Testis (tissue), 3 donors: ENCODE data around the gene SEMA3E. TPM values are rescaled to one million over a fixed set of nuclear protein-coding genes. Genes with fewer than 3 reads are reported as not detected.
"Not testable (repeated sequence)": the region's sequence is repeated elsewhere in the genome, so short reads cannot be mapped to it uniquely, and the experiment has no call there.

ENCODE experiments used
- DNase-seq: peaks from one replicate; pipeline ENCODE4 v3.0.0-alpha.2; 2019
- H3K27ac ChIP-seq, 2 donors: fragments of 200-600 bp; sonication (generic); one replicate each; pipeline ENCODE4 v1.5.1; 2019
- H3K27me3 ChIP-seq: fragments of 200-600 bp; sonication (generic); one replicate; pipeline ENCODE4 v1.5.1; 2019
- H3K36me3 ChIP-seq: fragments of 200-600 bp; sonication (generic); one replicate; pipeline ENCODE4 v1.5.1; 2017; ENCODE audit warnings: low read depth; ENCODE audit errors: missing control alignments
- H3K4me1 ChIP-seq: fragments of 200-600 bp; sonication (generic); one replicate; pipeline ENCODE4 v1.5.1; 2019
- H3K4me3 ChIP-seq, 2 donors: fragments of 200-600 bp; sonication (generic); one replicate each; pipeline ENCODE4 v1.5.1; 2017 to 2019
- H3K9me3 ChIP-seq: fragments of 200-600 bp; sonication (generic); one replicate; pipeline ENCODE4 v1.5.1; 2017
- POLR2A ChIP-seq: fragments of 450-650 bp; IDR thresholded peaks from one replicate; pipeline ENCODE4 v1.6.1; 2017; ENCODE audit warnings: antibody characterized with exemption, mild to moderate bottlenecking, moderate library complexity
- WGBS, 2 donors: methylation state at CpG; one replicate each; pipeline ENCODE4 v1.1.5; 2018; 5-methylcytosine and 5-hydroxymethylcytosine counted together
- intact Hi-C: fragments of 100-400 bp; cut with DNase I; formaldehyde crosslinking; loops from one replicate; pipeline ENCODE4 v1.15.1; 2023; ENCODE audit warnings: low total_unique reads
- polyA plus RNA-seq: library from polyadenylated mRNA; stranded (reverse); fragments of 350-450 nt; fragmentation: Illumina TruSeq; extraction: RNeasy Lipid Tissue Mini Kit (QIAGEN cat#74804); gene quantifications from one replicate; pipeline ENCODE4 v1.2.3, GENCODE V29; 2014; ENCODE audit warnings: low read depth, low replicate concordance; ENCODE audit not compliant: insufficient read depth
- total RNA-seq, 2 donors: library from RNA; depleted of rRNA; stranded (reverse); fragments of >200 nt; gene quantifications; one replicate each; pipeline ENCODE4 v1.2.3, GENCODE V29; 2016
- TF ChIP-seq, protein P1 (sequence below), 3 experiments: fragments of 450-650 bp in 2 of 3; fragments of 200-600 bp in 1 of 3; sonication (generic) in 1 of 3; IDR thresholded peaks; one replicate each; pipeline ENCODE4 v1.5.1; 2016 to 2019; ENCODE audit warnings: antibody characterized with exemption in 3 of 3, mild to moderate bottlenecking in 2 of 3, moderate library complexity in 1 of 3

SEMA3E gene
- total and polyA plus RNA-seq, 3 donors from 2014 or later: 0.19 to 0.47 (median 0.36) TPM

DNA sequence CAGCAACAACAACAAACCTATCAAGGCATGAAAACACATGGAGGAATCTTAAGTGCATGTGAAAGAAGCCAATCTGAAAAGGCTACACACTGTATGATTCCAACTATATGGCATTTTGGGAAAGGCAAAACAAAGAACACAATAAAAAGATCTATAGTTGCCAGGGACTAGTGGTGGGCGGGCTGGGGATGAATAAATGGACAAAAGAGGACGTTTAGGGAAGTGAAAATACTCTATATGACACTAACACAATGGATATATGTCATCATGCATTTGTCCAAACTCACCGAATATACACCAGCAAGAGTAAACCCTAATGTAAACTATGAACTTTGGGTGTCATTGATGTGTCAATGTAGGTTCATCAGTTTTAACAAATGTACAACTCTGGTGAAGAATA lies 89.1 kb downstream of the SEMA3E start:
- no peaks in the 10 kb centered on the region for H3K4me1 ChIP-seq
- no peak overlapping the region for H3K27ac ChIP-seq
- no peaks in the 10 kb centered on the region for H3K36me3 ChIP-seq
- DNase-seq: no peak
- TF ChIP-seq POLR2A: no peak
- TF ChIP-seq, protein P1, sequence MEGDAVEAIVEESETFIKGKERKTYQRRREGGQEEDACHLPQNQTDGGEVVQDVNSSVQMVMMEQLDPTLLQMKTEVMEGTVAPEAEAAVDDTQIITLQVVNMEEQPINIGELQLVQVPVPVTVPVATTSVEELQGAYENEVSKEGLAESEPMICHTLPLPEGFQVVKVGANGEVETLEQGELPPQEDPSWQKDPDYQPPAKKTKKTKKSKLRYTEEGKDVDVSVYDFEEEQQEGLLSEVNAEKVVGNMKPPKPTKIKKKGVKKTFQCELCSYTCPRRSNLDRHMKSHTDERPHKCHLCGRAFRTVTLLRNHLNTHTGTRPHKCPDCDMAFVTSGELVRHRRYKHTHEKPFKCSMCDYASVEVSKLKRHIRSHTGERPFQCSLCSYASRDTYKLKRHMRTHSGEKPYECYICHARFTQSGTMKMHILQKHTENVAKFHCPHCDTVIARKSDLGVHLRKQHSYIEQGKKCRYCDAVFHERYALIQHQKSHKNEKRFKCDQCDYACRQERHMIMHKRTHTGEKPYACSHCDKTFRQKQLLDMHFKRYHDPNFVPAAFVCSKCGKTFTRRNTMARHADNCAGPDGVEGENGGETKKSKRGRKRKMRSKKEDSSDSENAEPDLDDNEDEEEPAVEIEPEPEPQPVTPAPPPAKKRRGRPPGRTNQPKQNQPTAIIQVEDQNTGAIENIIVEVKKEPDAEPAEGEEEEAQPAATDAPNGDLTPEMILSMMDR (IDR thresholded peaks at IDR 0.05): no peak
- H3K9me3 ChIP-seq: no peaks in the 10 kb centered on the region
- intact Hi-C loops: no loop called here
- no peak overlapping the region for H3K4me3 ChIP-seq
- WGBS, 2 donors: 81 to 83% methylated on average over 3 of the region's 3 CpGs
- no peaks in the 10 kb centered on the region for H3K27me3 ChIP-seq

- DNase-seq, intact Hi-C loops, H3K27ac ChIP-seq, H3K9me3 ChIP-seq, H3K27me3 ChIP-seq, H3K4me1 ChIP-seq, H3K4me3 ChIP-seq, H3K36me3 ChIP-seq: not testable (repeated sequence)
- WGBS, 2 donors: 80 to 83% methylated on average over 3 of the region's 3 CpGs
Observed at GRCh38 chr7:83552556-83552955, 96.4 kb downstream of the SEMA3E start.

- DNase-seq: no peak
- H3K4me3 ChIP-seq: no peak overlapping the region
- intact Hi-C loops: no loop called here
Observed at GRCh38 chr7:83550100-83550499, 98.8 kb downstream of the SEMA3E start.

GRCh38 chr7:83548250-83548649 lies 100.7 kb downstream of the SEMA3E start:
- H3K9me3 ChIP-seq: no peaks in the 10 kb centered on the region
- no peaks in the 10 kb centered on the region for H3K36me3 ChIP-seq
- no peak overlapping the region for H3K4me3 ChIP-seq
- intact Hi-C loops: no loop called here
- TF ChIP-seq, protein P1 (IDR thresholded peaks at IDR 0.05): no peak
- TF ChIP-seq POLR2A: no peak
- WGBS, 2 donors: 72 to 76% methylated on average over 1 of the region's 1 CpG
- no peaks in the 10 kb centered on the region for H3K4me1 ChIP-seq
- no peaks in the 10 kb centered on the region for H3K27me3 ChIP-seq
- no peak overlapping the region for H3K27ac ChIP-seq
- no peak for DNase-seq

More at GRCh38 chr7:83550100-83550499, 98.8 kb downstream of the SEMA3E start:
- Histone ChIP-seq H3K36me3 (no peaks in the 10 kb centered on the region), H3K9me3 (no peaks in the 10 kb centered on the region), H3K27ac (no peak overlapping the region), H3K27me3 (no peaks in the 10 kb centered on the region), H3K4me1 (no peaks in the 10 kb centered on the region)
- 87 to 92% methylated on average over 4 of the region's 4 CpGs for WGBS, 2 donors
- no peak for TF ChIP-seq POLR2A
- TF ChIP-seq, protein P1 (IDR thresholded peaks at IDR 0.05): no peak

DNA sequence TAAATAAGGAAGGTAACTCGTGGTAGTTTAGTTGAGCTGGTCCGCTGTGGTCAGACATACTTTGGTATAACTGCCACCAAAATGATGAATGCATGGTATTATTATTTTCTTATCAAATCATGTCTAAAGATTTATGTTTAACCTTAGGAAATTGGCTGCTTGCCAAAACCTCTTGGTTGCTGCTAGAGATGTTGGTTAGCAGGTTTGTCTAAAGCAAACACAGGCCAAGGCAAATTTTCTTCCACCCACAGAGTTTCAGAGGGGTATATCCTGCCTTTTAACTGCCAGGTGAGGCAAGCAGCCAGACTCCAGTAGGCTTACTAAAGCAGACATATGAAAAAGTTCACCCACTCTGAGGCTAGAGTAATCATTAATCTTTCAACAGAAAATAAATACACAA lies 101.4 kb downstream of the SEMA3E start:
- WGBS, 2 donors: 41 to 64% methylated on average over 2 of the region's 2 CpGs
- H3K27ac ChIP-seq: no peak overlapping the region
- H3K36me3 ChIP-seq: no peaks in the 10 kb centered on the region
- H3K27me3 ChIP-seq: no peaks in the 10 kb centered on the region
- H3K4me3 ChIP-seq: no peak overlapping the region
- intact Hi-C loops: no loop called here
- H3K4me1 ChIP-seq: no peaks in the 10 kb centered on the region
- TF ChIP-seq POLR2A: no peak
- TF ChIP-seq, protein P1 (IDR thresholded peaks at IDR 0.05): no peak
- no peaks in the 10 kb centered on the region for H3K9me3 ChIP-seq
- no peak for DNase-seq
